ENCODE data around the gene IFI6.
A peak's percentile ranks its signal among the peaks of the same experiment; 100 is the strongest.
"Not testable (repeated sequence)": the region's sequence is repeated elsewhere in the genome, so short reads cannot be mapped to it uniquely, and the experiment has no call there.

The IFI6 gene

GRCh38 chr1:27650539-27651175 is 21.3 kb downstream of the IFI6 start:
- no peak for DNase-seq (ENCODE audit: low read depth)

GRCh38 chr1:27650171-27650538 is 21.8 kb downstream of the IFI6 start:
- DNase-seq (ENCODE audit: low read depth): no peak

GRCh38 chr1:27649306-27649635 is 22.7 kb downstream of the IFI6 start:
- DNase-seq (ENCODE audit: low read depth): no peak

GRCh38 chr1:27648602-27649305 is 23.2 kb downstream of the IFI6 start:
- no peak for DNase-seq (ENCODE audit: low read depth)

- no peak for DNase-seq (ENCODE audit: low read depth)
These were observed 24.7 kb downstream of the IFI6 start for GRCh38 chr1:27647328-27647727.

GRCh38 chr1:27646676-27647075 is 25.3 kb downstream of the IFI6 start:
- no peak for DNase-seq (ENCODE audit: low read depth)

- DNase-seq (ENCODE audit: low read depth): no peak
These were observed 26.9 kb downstream of the IFI6 start for GRCh38 chr1:27645071-27645415.

GRCh38 chr1:27644369-27645070 is 27.5 kb downstream of the IFI6 start:
- no peak for DNase-seq (ENCODE audit: low read depth)

- DNase-seq (ENCODE audit: low read depth): peak; percentile 55
These were observed 28.2 kb downstream of the IFI6 start for GRCh38 chr1:27643600-27644368.

- DNase-seq (ENCODE audit: low read depth): not testable (repeated sequence)
These were observed 31.5 kb downstream of the IFI6 start for GRCh38 chr1:27640514-27640913.

- DNase-seq (ENCODE audit: low read depth): no peak
These were observed 33.2 kb downstream of the IFI6 start for GRCh38 chr1:27638805-27639204.

GRCh38 chr1:27638047-27638734 is 33.8 kb downstream of the IFI6 start:
- DNase-seq (ENCODE audit: low read depth): no peak

GRCh38 chr1:27635396-27636142 is 36.4 kb downstream of the IFI6 start:
- no peak for DNase-seq (ENCODE audit: low read depth)

- no peak for DNase-seq (ENCODE audit: low read depth)
These were observed 37.0 kb downstream of the IFI6 start, which contains the start of gene FGR for GRCh38 chr1:27634985-27635367. Gene FGR (minus strand): TSS chr1:27635185. CDS start chr1:27623916, 11,269 bp downstream.

GRCh38 chr1:27634177-27634984 is 37.6 kb downstream of the IFI6 start:
- peak; percentile 38 for DNase-seq (ENCODE audit: low read depth)

- DNase-seq (ENCODE audit: low read depth): no peak
These were observed 38.3 kb downstream of the IFI6 start for GRCh38 chr1:27633640-27634176.

- no peak for DNase-seq (ENCODE audit: low read depth)
These were observed 38.7 kb downstream of the IFI6 start for GRCh38 chr1:27633298-27633610.

GRCh38 chr1:27632387-27633297 is 39.4 kb downstream of the IFI6 start:
- DNase-seq (ENCODE audit: low read depth): no peak

GRCh38 chr1:27630859-27631491 is 41.0 kb downstream of the IFI6 start:
- no peak for DNase-seq (ENCODE audit: low read depth)

All from activated T-helper 1 cell treated with Interleukin-2 at 50 U/mL for 16 hours (primary cell).